Panc1 (cell line): Measurements from ENCODE around the gene FOXD4L1. TPM values are rescaled to one million over a fixed set of nuclear protein-coding genes. Genes with fewer than 3 reads are reported as not detected.
"Not testable (repeated sequence)": the region's sequence is repeated elsewhere in the genome, so short reads cannot be mapped to it uniquely, and the experiment has no call there.

Experiments
- ATAC-seq: fragments of 200-7000 bp; cut with Tn5 transposase; 2 replicates; pipeline ENCODE4 v1.9.1; 2020; ENCODE audit warnings: mild to moderate bottlenecking, moderate library complexity
- BruUV-seq: library from RNA; stranded (reverse); fragments of 400-500 nt; replicated peaks from 2 replicates; lab custom pipeline; 2021; lab: Mats Ljungman, UMichigan
- CTCF ChIA-PET: fragments of 300-600 bp; sonication (Branson Sonifier 250); formaldehyde crosslinking; loops from one replicate; lab custom pipeline; 2022; ENCODE audit warnings: antibody characterized with exemption; lab: Charles Lee
- POLR2A ChIA-PET: fragments of 300-600 bp; sonication (Branson Sonifier 250); formaldehyde crosslinking; loops from one replicate; lab custom pipeline; 2022; ENCODE audit warnings: antibody characterized with exemption; lab: Charles Lee
- DNase-seq: peaks from one replicate; pipeline ENCODE4 v3.0.0-alpha.2; 2010; ENCODE audit warnings: low read depth, low spot score
- H3K27ac ChIP-seq: 2 replicates; pipeline ENCODE4 v1.5.1; 2011; ENCODE audit warnings: mild to moderate bottlenecking, low read length, inconsistent platforms
- H3K27me3 ChIP-seq: fragments of 200-500 bp; sonication (Bioruptor generic); 2 replicates; pipeline ENCODE4 v1.6.0; 2014; ENCODE audit warnings: low read length, inconsistent platforms; ENCODE audit not compliant: control insufficient read depth, insufficient read depth
- H3K36me3 ChIP-seq: fragments of 200-500 bp; sonication (Bioruptor generic); 2 replicates; pipeline ENCODE4 v1.5.1; 2014; ENCODE audit warnings: inconsistent platforms, mild to moderate bottlenecking, low read length, moderate library complexity; ENCODE audit not compliant: control insufficient read depth, insufficient read depth
- H3K4me1 ChIP-seq: 2 replicates; pipeline ENCODE4 v1.5.1; 2011; ENCODE audit warnings: inconsistent platforms, mild to moderate bottlenecking, low read length, moderate library complexity; ENCODE audit not compliant: control insufficient read depth, insufficient read depth
- H3K4me3 ChIP-seq, 2 experiments: 2 replicates each; pipeline ENCODE4 v1.5.1; 2011 to 2012; ENCODE audit warnings: low read depth in 2 of 2, low read length in 2 of 2, mild to moderate bottlenecking in 2 of 2, inconsistent platforms in 1 of 2, moderate library complexity in 1 of 2
- H3K9me3 ChIP-seq: fragments of 200-500 bp; sonication (Bioruptor generic); 2 replicates; pipeline ENCODE4 v1.5.1; 2014; ENCODE audit warnings: low read depth, mild to moderate bottlenecking, inconsistent platforms, low read length, moderate library complexity; ENCODE audit not compliant: control insufficient read depth, insufficient read depth
- CTCF ChIP-seq: fragments of 450-650 bp; IDR thresholded peaks from 2 replicates; pipeline ENCODE4 v1.5.1; 2017; ENCODE audit warnings: mild to moderate bottlenecking
- in situ Hi-C: cut with HindIII; loops from 2 replicates; pipeline ENCODE4 v1.10.0; 2016; ENCODE audit warnings: low sequenced_read_pairs, low pct_unique_long_range_greater_than_20kb
- intact Hi-C: fragments of 100-400 bp; cut with micrococcal nuclease; formaldehyde crosslinking; loops from one replicate; pipeline ENCODE4 v1.10.0; 2022; ENCODE audit not compliant: unreplicated experiment
- total RNA-seq: library from RNA; stranded (reverse); gene quantifications from one replicate; pipeline ENCODE4 v1.2.1, GENCODE V29; 2021; ENCODE audit not compliant: unreplicated experiment

The FOXD4L1 gene
- total RNA-seq, 1 experiment from 2014 or later = not detected

- H3K4me1 ChIP-seq, intact Hi-C loops, H3K27ac ChIP-seq, H3K27me3 ChIP-seq, CTCF ChIA-PET, in situ Hi-C loops, DNase-seq, H3K9me3 ChIP-seq, H3K36me3 ChIP-seq, POLR2A ChIA-PET, BruUV-seq: not testable (repeated sequence)
- peak; percentile 79 for ATAC-seq
- peak overlapping the region; percentile 37 to 40 for H3K4me3 ChIP-seq
Observed at GRCh38 chr2:113541204-113541975, 42.9 kb downstream of the FOXD4L1 start.

- CTCF ChIA-PET, DNase-seq: not testable (repeated sequence)
- ATAC-seq = peak; percentile 78
Observed at GRCh38 chr2:113541976-113542485, 43.6 kb downstream of the FOXD4L1 start.

GRCh38 chr2:113542529-113542928, 44.1 kb downstream of the FOXD4L1 start:
- H3K4me3 ChIP-seq, H3K27me3 ChIP-seq, CTCF ChIA-PET, H3K4me1 ChIP-seq, H3K36me3 ChIP-seq, POLR2A ChIA-PET, in situ Hi-C loops, BruUV-seq, H3K9me3 ChIP-seq, H3K27ac ChIP-seq, intact Hi-C loops, ATAC-seq, DNase-seq: not testable (repeated sequence)

More at GRCh38 chr2:113541976-113542485, 43.6 kb downstream of the FOXD4L1 start:
- intact Hi-C loops, H3K36me3 ChIP-seq, POLR2A ChIA-PET, H3K27ac ChIP-seq, H3K27me3 ChIP-seq, BruUV-seq, in situ Hi-C loops, H3K4me1 ChIP-seq, H3K9me3 ChIP-seq: not testable (repeated sequence)
- peak; percentile 27 for TF ChIP-seq CTCF
- peak overlapping the region; percentile 14 to 37; a peak in 3 of 4 replicates for H3K4me3 ChIP-seq

Other genes starting within 250 kb of the FOXD4L1 start
- 0.15 TPM for gene PAX8, start 219.7 kb upstream of the FOXD4L1 start, total RNA-seq
- 37.1 TPM for gene ZNG1B, start 61.0 kb upstream of the FOXD4L1 start, total RNA-seq
- gene RABL2A, start 128.6 kb downstream of the FOXD4L1 start, total RNA-seq = 21.4 TPM